Mucosa of stomach (tissue), 1 donor: ENCODE results near the gene ARMC2.

Experiments
- H3K27me3 ChIP-seq: one replicate; pipeline ENCODE4 v1.7.0; 2013; ENCODE audit warnings: mild to moderate bottlenecking, low read length; ENCODE audit not compliant: control insufficient read depth, insufficient read depth
- H3K36me3 ChIP-seq: one replicate; pipeline ENCODE4 v1.7.0; 2013; ENCODE audit warnings: low read length; ENCODE audit not compliant: control insufficient read depth, insufficient read depth
- H3K4me1 ChIP-seq: one replicate; pipeline ENCODE4 v1.7.0; 2013; ENCODE audit warnings: mild to moderate bottlenecking, low read length; ENCODE audit not compliant: control insufficient read depth, insufficient read depth
- H3K4me3 ChIP-seq: one replicate; pipeline ENCODE4 v1.7.0; 2013; ENCODE audit warnings: low read length
- H3K9ac ChIP-seq: one replicate; pipeline ENCODE4 v1.7.0; 2013; ENCODE audit warnings: mild to moderate bottlenecking, low read length, moderate library complexity
- H3K9me3 ChIP-seq: one replicate; pipeline ENCODE4 v1.7.0; 2013; ENCODE audit warnings: mild to moderate bottlenecking, low read length, moderate library complexity; ENCODE audit not compliant: control insufficient read depth
- donor health status: Pancreatic carcinoma.

Gene ARMC2

DNA sequence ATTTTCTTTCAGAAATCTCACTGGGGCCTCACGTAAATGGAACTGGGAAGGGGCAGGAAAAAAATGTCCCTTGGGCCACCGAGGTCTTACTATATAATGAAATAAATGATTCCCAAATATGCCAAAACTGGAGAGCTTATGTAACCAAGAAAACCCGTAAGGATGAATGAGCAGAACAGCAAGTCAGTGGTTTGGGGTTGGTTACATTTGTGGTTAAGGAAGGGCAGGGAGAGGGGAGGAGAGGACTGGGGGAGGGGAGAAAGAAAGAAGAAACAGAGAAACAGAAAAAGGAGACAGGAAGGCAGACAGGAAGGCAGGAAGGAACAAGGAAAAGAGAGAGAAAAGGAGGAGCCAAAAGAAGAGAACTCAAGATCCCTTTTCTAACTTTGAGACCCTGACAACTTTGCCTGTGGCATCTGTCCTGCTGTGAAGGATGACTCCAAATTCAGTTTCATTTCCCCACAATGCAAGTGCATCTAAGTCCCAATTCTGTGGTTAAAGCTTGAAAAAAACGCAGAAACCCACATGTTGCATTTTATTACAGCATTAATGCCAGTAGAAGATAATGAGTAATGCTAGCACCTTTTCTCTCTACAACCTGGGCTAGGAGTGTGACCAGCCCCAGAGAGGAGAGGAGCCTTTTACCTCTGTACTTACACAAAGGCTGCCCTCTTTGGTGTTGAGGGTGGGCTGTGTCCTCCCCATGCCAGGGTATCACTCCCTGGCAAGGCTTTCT is 10.8 kb upstream of the ARMC2 start:
- no peaks in the 10 kb centered on the region for H3K27me3 ChIP-seq
- H3K36me3 ChIP-seq, result no peaks in the 10 kb centered on the region
- no peak overlapping the region for H3K4me3 ChIP-seq
- H3K9me3 ChIP-seq, result no peaks in the 10 kb centered on the region
- H3K9ac ChIP-seq, result no peak overlapping the region
- no peaks in the 10 kb centered on the region for H3K4me1 ChIP-seq

DNA sequence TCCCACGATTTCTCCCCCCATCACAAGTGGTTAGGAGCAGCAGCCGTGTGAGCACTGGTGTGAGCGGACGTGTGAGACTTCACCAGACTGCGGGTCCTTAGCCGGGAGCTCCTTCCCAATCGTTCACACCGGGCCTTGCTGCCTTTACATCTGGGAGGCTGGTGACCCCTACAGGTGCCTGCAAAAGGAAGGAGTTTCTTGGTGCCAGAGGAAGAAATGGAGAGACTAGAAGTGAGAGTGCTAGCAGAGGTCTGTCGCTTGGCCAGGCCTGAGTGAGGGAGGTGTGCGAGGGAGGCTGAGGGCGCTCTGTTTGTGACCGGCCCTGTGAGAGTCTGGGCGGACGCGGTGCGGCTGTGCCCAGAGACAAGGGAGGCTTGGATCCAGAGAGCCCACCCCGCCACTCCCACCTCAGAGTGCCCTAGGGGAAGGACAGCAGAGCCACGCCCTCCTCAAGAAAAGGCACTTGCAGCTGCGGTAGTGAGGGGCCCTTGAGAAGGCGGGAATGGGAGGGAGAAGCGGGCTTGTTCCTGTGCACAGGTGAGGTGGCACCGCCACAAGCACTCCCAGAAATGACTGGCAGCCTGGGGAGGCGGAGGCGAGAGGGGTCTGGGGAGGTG is 10.0 kb upstream of the ARMC2 start:
- H3K36me3 ChIP-seq, result no peaks in the 10 kb centered on the region
- no peak overlapping the region for H3K4me3 ChIP-seq
- H3K9me3 ChIP-seq, result no peaks in the 10 kb centered on the region
- H3K27me3 ChIP-seq, result no peaks in the 10 kb centered on the region
- H3K4me1 ChIP-seq, result no peaks in the 10 kb centered on the region
- H3K9ac ChIP-seq, result no peak overlapping the region

DNA sequence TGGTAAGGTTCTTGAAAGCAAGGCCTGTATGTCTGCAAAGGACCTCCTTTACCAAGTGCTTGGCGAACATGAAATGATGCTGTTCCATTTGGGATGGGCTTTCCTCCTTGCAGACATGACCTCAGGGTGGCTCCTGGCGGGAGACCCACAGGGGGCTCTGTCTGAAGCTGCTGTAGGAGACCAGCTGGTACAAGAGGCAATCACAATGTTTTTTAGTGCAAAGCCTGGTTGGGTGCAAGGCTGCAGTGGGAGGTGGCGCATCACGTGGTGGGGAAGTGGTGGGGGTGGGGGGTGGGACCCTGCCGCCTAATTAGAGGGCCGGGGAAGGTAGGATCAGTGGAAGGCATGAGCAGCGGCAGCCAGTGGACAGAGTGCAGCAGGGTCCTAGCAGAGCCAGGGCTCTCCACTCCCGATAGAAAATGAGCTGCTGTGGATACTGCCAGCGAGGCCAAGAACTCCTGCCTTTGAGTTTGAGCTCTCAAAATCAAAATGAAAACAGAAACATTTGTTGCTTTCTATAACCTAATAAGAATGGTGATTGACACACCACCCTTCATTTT is 9.1 kb upstream of the ARMC2 start:
- no peaks in the 10 kb centered on the region for H3K4me1 ChIP-seq
- H3K36me3 ChIP-seq, result no peaks in the 10 kb centered on the region
- H3K9me3 ChIP-seq, result no peaks in the 10 kb centered on the region
- H3K27me3 ChIP-seq, result no peaks in the 10 kb centered on the region
- H3K9ac ChIP-seq, result no peak overlapping the region
- H3K4me3 ChIP-seq, result no peak overlapping the region

DNA sequence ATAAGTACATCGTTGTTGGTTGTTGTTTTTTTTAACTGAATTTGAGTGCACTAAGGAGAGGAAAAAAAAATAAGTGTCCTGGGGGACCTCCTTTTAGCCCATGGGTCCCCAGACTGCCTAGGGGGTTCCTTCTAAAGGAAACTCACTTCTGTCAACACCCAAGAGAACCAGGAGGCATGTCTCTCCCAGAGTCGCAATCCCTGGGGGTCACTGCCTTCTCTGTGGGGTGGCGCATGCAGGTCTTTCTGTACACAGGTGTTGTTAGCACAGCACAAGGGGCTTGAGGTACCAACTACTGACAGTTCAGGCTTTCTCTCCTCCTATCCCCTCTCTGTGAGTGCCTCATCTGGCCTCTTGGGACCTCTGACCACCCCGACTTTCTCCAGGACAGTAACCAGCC is 7.3 kb upstream of the ARMC2 start:
- H3K36me3 ChIP-seq, result no peaks in the 10 kb centered on the region
- H3K27me3 ChIP-seq, result no peaks in the 10 kb centered on the region
- H3K4me1 ChIP-seq, result no peaks in the 10 kb centered on the region
- no peak overlapping the region for H3K4me3 ChIP-seq
- no peak overlapping the region for H3K9ac ChIP-seq
- H3K9me3 ChIP-seq, result no peaks in the 10 kb centered on the region

DNA sequence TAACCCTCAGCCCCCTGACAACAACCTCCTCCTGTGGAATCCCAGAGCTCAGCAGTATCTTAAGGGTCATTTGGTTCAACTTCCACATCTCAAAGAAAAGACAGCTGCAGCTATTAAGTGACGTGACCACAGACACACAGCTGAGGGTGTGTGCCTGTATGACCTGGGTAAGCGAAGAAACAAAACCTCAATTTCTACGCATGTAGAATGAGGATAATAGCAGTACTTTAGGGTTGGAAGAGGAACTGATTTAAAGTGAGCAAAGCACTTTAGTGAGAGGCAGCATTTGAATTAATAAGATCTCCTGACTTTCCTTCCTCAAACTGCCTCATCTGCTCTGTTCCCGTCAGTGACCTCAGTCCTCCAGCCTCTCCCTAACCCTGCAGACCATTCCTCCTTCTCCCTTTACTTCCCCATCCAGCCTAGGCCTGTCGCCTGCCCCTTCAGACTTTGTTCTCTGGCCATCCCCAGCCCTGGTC is 6.8 kb upstream of the ARMC2 start:
- no peaks in the 10 kb centered on the region for H3K36me3 ChIP-seq
- no peak overlapping the region for H3K4me3 ChIP-seq
- H3K27me3 ChIP-seq, result no peaks in the 10 kb centered on the region
- no peak overlapping the region for H3K9ac ChIP-seq
- H3K4me1 ChIP-seq, result no peaks in the 10 kb centered on the region
- H3K9me3 ChIP-seq, result no peaks in the 10 kb centered on the region

DNA sequence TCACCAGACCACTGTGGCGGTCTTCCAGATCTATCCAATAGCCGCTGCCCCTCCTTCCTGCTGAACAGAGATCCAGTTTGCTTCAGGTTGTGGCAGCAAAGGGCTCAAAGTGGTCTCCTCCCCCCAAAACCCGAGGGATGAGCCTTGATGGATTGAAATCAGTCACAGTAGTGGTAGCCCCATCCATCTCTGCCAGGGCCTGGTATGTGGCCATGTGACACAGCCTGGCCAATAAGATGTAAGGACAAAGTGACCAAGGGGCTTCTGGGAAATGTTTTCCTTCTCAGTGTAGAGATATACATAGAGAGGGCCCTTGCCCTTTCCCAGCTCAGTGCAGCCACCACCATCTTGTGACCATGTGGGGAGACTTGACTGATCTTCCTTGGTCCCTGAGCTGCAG is 4.1 kb upstream of the ARMC2 start:
- H3K36me3 ChIP-seq, result no peaks in the 10 kb centered on the region
- no peaks in the 10 kb centered on the region for H3K9me3 ChIP-seq
- H3K4me1 ChIP-seq, result no peaks in the 10 kb centered on the region
- H3K4me3 ChIP-seq, result no peak overlapping the region
- H3K27me3 ChIP-seq, result no peaks in the 10 kb centered on the region
- no peak overlapping the region for H3K9ac ChIP-seq

DNA sequence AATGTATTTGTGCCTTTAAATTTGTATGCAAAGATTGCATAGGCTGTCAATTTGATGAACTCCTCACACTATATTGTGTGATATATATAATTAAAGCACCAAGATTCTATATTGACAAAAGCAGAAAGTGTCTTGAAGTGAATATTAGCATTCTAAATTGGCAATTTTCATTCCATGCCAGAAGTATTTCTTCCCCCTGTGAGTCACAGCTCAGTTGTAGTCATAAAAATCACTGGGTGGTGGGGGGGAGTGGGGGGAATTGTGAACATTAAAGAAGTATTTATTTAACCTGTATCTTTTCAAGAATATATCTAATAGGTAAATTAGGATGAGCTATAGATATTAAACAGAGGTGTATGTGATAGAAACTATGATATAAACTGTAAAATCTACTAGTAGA is 3.1 kb upstream of the ARMC2 start:
- Histone ChIP-seq H3K9ac (no peak overlapping the region), H3K4me1 (no peaks in the 10 kb centered on the region), H3K27me3 (no peaks in the 10 kb centered on the region), H3K9me3 (no peaks in the 10 kb centered on the region), H3K4me3 (no peak overlapping the region), H3K36me3 (no peaks in the 10 kb centered on the region)

DNA sequence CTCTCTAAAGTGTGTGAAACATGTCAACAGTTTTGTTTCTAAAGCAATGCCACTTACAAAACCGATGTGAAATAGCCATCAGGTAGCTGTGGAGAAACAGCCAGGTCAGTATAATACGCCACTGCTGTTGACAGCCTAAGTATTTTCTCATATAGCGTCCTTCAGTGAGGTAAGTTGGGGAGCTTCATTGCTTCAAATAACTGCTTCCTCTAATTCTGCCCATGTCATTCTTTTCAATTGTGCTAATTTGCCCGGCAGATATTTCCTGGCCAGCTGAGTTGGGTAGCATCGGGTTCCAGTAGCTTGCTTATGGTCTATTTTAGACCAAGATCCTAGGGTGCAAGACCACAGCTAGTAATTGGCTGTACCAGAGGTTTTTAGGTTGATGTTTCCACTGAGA is 2.1 kb upstream of the ARMC2 start:
- no peaks in the 10 kb centered on the region for H3K9me3 ChIP-seq
- H3K4me1 ChIP-seq, result no peaks in the 10 kb centered on the region
- H3K9ac ChIP-seq, result no peak overlapping the region
- no peaks in the 10 kb centered on the region for H3K36me3 ChIP-seq
- no peaks in the 10 kb centered on the region for H3K27me3 ChIP-seq
- no peak overlapping the region for H3K4me3 ChIP-seq

DNA sequence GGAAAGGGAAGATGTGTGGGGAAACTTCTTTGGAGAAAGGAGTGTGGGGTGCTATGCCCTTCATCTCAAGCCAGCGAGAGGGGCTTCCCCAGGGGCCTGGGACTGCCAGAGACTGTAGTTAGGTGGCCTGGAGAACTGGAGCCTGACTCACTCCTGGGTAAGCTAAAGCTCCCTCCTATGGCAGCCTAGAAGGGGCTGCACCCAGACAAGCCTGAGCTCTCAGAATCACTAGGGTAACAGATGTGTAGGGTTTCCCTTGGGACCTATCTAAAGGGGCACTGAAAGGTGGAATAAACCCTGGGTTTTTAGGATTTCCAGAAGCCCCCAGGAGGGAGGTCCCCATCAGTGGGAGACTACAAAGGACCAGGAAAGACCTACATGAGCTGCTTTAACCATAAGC is 1.6 kb upstream of the ARMC2 start:
- no peak overlapping the region for H3K4me3 ChIP-seq
- H3K9me3 ChIP-seq, result no peaks in the 10 kb centered on the region
- no peak overlapping the region for H3K9ac ChIP-seq
- H3K36me3 ChIP-seq, result no peaks in the 10 kb centered on the region
- H3K4me1 ChIP-seq, result no peaks in the 10 kb centered on the region
- H3K27me3 ChIP-seq, result no peaks in the 10 kb centered on the region

DNA sequence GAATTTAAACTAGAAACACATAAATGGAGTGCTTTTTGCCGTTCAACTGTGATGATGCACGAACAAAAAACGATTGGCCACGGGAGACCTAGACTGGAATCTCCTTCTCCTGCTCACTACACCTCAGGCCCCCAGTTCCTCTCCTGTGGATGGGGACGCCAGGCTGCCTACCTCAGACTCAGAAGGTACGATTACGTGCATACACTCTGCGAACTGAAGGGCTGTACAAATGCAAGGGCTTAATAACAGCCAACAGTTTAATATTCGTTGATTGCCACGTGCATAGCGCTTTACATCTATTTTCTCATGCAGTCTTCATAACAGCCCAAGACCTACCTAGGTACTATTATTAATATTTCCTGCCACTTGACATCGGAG is 495 bp upstream of the ARMC2 start:
- H3K27me3 ChIP-seq, result no peaks in the 10 kb centered on the region
- no peaks in the 10 kb centered on the region for H3K9me3 ChIP-seq
- H3K9ac ChIP-seq, result peak overlapping the region; percentile 59
- H3K4me3 ChIP-seq, result peak overlapping the region; percentile 72
- no peaks in the 10 kb centered on the region for H3K4me1 ChIP-seq
- H3K36me3 ChIP-seq, result no peaks in the 10 kb centered on the region

DNA sequence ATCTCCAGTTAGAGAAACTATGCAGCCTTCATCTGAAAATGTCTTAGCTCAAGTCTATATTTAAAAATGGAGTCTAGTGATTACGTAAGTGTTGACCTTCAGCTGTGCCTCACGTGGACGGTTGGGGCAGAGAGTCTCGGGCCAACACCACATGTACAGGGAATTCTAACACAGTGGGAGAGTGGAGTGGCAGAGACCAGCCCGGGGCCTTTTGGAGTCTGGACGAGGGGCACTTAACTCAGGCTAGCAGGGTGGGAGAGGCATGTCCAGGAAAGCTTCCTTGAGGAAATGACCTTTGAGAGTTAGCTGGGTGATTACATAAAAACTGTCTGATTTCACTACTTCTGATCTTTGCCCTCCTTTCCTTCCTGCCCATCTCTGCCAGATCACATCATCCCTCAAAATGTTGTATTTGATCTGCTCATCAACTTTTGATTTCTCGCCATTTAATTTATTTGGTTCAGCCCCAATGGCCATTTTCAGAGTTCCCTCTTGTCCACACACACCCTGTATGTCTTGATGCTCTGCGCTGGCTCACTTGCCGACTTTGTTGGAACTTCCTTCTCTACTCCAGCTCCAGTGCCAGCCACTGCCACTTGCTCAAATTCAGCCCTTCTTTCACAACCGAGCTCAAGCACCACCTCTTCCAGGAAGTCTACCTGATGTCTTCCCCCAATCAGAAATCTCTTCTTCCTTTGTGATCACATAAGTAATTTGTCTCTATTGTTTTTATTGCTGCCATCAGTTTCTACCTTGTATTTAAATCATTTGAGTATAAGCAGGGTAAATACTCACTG is 2.6 kb downstream of the ARMC2 start:
- no peak overlapping the region for H3K9ac ChIP-seq

DNA sequence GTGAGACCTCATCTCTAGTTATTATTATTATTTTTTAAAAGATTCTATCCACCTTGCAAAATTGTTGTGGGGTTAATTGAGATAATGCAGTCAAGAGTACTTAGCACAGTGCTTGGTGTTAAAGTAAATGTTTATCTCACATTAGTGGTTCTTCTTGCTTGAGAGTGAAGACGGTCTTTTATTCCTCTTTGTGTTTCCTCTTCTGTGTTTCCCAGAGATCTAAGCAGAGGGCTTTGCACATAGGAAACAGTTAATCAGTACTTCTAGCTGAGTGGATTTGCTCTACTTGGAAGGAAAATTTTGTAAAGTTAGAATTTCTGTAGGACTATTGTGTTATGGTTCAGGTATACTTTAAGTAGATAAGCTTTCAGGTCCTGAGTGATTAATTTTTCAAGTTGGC is 3.5 kb downstream of the ARMC2 start:
- Histone ChIP-seq H3K9me3 (no peaks in the 10 kb centered on the region), H3K27me3 (no peaks in the 10 kb centered on the region), H3K4me3 (no peak overlapping the region), H3K36me3 (no peaks in the 10 kb centered on the region), H3K9ac (no peak overlapping the region), H3K4me1 (no peaks in the 10 kb centered on the region)

More for the DNA sequence above, 2.6 kb downstream of the ARMC2 start:
- Histone ChIP-seq H3K36me3 (no peaks in the 10 kb centered on the region), H3K9me3 (no peaks in the 10 kb centered on the region), H3K4me1 (no peaks in the 10 kb centered on the region), H3K4me3 (no peak overlapping the region), H3K27me3 (no peaks in the 10 kb centered on the region)
